GM12801 (cell line): ENCODE measurements around the gene TDP2.

ENCODE experiments used
- TF ChIP-seq, protein P1 (sequence below): IDR thresholded peaks from one replicate; pipeline ENCODE4 v1.5.1; 2011; ENCODE audit warnings: control low read depth; ENCODE audit not compliant: insufficient read length; ENCODE audit errors: extremely low read depth

TDP2 gene, protein sequence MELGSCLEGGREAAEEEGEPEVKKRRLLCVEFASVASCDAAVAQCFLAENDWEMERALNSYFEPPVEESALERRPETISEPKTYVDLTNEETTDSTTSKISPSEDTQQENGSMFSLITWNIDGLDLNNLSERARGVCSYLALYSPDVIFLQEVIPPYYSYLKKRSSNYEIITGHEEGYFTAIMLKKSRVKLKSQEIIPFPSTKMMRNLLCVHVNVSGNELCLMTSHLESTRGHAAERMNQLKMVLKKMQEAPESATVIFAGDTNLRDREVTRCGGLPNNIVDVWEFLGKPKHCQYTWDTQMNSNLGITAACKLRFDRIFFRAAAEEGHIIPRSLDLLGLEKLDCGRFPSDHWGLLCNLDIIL

DNA sequence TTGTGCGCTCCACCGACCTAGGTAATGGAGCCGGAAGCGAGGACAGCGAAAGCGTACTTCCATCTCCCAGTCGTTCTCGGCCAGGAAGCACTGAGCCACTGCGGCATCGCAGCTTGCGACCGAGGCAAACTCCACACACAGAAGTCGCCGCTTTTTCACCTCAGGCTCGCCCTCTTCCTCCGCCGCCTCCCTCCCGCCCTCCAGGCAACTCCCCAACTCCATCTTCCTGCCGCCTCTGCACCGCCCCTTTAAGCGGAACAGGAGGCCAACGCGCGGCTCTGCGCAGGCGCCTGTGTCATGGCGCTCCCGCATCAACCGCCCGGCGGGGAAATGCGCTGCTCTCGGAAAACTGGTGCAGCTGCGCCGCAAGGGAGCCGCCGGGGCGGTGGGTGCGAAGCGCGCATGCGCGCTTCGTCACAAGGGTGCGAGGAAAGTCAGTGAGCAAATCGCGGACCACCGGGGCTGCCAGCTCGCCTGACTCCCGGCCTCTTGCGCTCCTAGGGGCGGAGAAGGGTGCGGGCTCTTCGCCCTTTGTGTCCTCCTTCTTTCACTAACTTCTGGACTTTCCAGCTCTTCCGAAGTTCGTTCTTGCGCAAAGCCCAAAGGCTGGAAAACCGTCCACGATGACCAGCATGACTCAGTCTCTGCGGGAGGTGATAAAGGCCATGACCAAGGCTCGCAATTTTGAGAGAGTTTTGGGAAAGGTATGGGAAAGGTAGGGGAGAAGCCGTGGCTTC is at the start of gene TDP2, which contains the start of gene ACOT13:
TSS of gene TDP2 (minus strand) at position 259 of the 737 bp plus-strand sequence. CDS start at position 222, 37 bp downstream.
TSS of gene ACOT13 (plus strand) at position 437 of the 737 bp plus-strand sequence. CDS start at position 624, 187 bp downstream.
- TF ChIP-seq, protein P1, sequence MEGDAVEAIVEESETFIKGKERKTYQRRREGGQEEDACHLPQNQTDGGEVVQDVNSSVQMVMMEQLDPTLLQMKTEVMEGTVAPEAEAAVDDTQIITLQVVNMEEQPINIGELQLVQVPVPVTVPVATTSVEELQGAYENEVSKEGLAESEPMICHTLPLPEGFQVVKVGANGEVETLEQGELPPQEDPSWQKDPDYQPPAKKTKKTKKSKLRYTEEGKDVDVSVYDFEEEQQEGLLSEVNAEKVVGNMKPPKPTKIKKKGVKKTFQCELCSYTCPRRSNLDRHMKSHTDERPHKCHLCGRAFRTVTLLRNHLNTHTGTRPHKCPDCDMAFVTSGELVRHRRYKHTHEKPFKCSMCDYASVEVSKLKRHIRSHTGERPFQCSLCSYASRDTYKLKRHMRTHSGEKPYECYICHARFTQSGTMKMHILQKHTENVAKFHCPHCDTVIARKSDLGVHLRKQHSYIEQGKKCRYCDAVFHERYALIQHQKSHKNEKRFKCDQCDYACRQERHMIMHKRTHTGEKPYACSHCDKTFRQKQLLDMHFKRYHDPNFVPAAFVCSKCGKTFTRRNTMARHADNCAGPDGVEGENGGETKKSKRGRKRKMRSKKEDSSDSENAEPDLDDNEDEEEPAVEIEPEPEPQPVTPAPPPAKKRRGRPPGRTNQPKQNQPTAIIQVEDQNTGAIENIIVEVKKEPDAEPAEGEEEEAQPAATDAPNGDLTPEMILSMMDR: no peak

DNA sequence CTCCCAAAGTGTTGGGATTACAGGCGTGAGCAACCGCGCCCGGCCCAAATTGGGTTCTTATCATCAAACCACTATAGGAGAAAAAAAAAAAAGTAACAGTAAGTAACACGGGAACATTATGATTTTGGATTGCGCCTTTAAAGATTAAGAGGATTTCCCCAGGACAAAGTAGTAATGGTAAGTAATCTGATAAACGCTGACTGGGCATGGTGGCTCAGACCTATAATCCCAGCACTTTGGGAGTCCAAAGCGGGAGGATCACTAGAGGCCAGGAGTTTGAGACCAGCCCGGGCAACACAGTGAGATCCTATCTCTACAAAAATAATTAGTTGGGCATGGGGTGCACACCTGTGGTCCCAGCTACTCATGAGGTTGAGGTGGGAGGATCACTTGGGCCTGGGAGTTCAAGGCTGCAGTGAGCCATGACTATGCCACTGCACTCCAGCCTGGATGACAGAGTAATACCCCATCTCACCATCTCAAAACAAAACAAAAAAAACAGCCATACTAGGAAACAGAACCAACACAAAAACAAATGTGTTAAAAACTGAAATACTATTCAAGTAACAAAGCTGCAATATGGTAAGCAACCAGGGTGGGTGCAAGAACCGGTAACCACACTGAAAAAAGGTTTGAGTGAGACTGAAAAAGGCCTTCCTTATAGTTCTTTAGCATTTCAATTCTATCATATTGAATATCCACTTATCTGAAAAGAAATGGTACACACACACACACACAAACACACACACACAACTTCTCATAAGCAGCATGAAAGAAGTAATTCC is 44.0 kb upstream of the TDP2 start:
- TF ChIP-seq, protein P1: no peak

DNA sequence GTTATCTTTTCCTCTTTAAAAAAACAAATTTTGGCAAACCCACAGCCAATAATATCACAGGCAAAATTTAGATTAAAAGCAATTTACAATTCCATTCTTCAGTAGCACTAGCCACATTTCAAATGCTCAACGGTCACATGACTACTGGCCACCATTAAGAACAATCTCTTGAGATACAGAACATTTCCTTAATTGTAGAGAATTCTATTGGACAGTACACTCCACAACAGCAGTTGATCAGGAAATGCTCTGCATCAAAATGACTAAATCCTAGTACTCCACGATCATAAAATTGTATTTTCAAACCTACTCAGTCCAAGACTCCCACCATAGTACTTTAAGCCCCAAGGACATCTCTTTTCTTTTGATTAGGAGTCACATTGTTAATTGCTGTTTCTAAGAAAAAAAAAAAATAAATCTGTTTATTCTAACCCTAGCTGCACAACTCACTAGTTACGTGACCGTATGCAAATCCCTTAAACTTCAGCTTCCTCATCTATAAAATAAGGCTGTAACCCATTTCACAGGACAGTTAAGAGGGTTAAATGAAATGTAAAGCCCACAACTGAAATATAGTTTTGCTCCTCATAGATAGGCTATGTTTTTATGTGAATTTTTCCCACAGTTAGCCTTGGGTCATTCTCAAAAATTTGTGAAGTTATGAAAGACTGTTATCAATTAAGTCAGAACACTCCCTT is 42.5 kb upstream of the TDP2 start:
- TF ChIP-seq, protein P1: no peak

DNA sequence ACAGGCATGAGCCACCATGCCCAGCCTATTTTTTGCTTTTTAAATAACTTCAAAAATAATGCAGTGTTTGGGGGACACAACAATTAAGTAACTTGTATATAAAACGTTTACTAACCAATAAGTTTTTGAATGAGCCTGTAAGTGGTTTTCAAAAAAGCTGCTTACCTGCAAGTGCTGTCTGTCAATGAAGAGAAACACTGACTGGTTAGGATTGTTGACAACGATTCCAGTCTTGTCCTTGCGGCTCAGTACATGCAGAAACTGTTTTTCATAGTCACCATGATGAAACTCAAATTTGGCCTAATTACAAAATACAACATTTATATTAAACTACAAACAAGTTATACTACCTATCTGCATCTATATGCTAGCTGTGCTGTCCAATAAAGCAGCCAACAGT is 41.9 kb upstream of the TDP2 start:
- TF ChIP-seq, protein P1: no peak

DNA sequence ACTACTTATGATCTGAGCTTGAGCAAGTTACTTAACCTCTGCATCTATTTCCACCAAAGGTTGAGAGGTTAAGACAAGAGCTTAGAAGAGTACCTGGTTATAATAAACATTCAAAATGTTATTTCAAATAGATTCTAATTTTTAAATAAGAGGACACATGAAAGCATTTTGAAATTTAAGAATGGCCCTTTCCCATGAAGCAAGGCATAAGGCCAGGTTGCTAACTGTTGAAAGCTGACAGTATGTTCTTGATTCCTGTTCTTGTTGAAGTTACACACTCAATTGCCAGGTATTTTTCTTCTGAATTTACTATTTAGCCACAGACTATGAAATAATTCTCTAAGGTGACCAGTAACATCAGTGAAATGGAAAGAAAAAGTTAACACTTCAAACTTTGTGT is 37.8 kb upstream of the TDP2 start:
- TF ChIP-seq, protein P1: no peak

DNA sequence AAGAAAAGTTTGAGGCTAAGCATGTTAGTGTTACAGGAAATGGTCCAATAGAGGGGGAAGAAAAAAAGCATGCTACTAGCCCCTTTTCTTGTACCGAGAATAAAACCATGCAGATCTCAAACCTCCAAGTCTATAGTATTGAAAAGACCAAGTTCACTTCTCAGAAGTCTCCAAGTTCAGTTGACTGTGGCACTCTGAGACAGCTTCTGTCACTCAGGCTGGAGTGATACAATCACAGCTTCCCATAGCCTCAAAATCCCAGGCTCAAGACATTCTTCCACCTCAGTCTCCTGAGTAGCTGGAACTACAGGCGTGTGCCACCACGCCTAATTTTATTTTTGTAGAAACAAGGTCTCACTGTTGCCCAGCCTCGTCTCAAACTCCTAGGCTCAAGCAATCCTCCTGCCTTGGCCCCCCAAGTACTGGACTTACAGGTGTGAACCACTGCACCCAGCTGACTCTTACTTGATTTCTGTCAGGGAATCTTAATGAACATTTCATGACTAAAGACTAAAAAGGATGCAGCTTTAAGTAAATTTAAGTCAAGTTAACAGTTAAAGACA is 36.1 kb upstream of the TDP2 start:
- TF ChIP-seq, protein P1: no peak
